ENCODE measurements around the gene MCM8.

The MCM8 gene

DNA sequence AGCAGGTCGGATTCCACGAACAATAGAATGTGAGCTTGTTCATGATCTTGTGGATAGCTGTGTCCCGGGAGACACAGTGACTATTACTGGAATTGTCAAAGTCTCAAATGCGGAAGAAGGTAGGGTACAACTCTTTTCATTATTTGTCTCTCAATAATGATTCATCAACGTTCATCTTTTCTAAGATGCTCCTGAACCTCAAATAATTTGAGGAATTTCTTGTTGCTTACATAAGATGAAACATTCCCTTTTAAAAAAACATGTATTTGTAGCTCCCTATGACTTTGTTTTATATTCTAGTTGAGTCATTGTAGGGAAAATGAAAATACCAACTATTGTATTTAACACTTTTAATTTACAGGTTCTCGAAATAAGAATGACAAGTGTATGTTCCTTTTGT, 17.0 kb downstream of the MCM8 start:
- TF ChIP-seq POLR2AphosphoS5 (IDR thresholded peaks at IDR 0.05; ENCODE audit: low read depth) (no peak), SPI1 (IDR thresholded peaks at IDR 0.05; ENCODE audit: borderline replicate concordance, low read depth) (no peak), CTCF (IDR thresholded peaks at IDR 0.05; ENCODE audit: insufficient read depth, low read length) (no peak), GABPA (IDR thresholded peaks at IDR 0.05; ENCODE audit: low read depth) (no peak)
- TF ChIP-seq, protein P1, sequence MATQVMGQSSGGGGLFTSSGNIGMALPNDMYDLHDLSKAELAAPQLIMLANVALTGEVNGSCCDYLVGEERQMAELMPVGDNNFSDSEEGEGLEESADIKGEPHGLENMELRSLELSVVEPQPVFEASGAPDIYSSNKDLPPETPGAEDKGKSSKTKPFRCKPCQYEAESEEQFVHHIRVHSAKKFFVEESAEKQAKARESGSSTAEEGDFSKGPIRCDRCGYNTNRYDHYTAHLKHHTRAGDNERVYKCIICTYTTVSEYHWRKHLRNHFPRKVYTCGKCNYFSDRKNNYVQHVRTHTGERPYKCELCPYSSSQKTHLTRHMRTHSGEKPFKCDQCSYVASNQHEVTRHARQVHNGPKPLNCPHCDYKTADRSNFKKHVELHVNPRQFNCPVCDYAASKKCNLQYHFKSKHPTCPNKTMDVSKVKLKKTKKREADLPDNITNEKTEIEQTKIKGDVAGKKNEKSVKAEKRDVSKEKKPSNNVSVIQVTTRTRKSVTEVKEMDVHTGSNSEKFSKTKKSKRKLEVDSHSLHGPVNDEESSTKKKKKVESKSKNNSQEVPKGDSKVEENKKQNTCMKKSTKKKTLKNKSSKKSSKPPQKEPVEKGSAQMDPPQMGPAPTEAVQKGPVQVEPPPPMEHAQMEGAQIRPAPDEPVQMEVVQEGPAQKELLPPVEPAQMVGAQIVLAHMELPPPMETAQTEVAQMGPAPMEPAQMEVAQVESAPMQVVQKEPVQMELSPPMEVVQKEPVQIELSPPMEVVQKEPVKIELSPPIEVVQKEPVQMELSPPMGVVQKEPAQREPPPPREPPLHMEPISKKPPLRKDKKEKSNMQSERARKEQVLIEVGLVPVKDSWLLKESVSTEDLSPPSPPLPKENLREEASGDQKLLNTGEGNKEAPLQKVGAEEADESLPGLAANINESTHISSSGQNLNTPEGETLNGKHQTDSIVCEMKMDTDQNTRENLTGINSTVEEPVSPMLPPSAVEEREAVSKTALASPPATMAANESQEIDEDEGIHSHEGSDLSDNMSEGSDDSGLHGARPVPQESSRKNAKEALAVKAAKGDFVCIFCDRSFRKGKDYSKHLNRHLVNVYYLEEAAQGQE (IDR thresholded peaks at IDR 0.05; ENCODE audit: insufficient replicate concordance, low read depth): no peak
- Histone ChIP-seq H3K27ac (replicated peaks) (no peak overlapping the region), H3K27me3 (ENCODE audit: insufficient read depth, poor library complexity, severe bottlenecking) (no peaks in the 10 kb centered on the region), H3K4me3 (replicated peaks; ENCODE audit: insufficient read depth, low read length) (no peak overlapping the region)
- DNase-seq (ENCODE audit: low read depth in 1 of 2, low spot score in 1 of 2): no peak

- DNase-seq (ENCODE audit: low read depth in 1 of 2, low spot score in 1 of 2): no peak
- TF ChIP-seq SPI1 (IDR thresholded peaks at IDR 0.05; ENCODE audit: borderline replicate concordance, low read depth) (no peak), POLR2AphosphoS5 (IDR thresholded peaks at IDR 0.05; ENCODE audit: low read depth) (no peak), CTCF (IDR thresholded peaks at IDR 0.05; ENCODE audit: insufficient read depth, low read length) (no peak), GABPA (IDR thresholded peaks at IDR 0.05; ENCODE audit: low read depth) (no peak)
- TF ChIP-seq, protein P1 (IDR thresholded peaks at IDR 0.05; ENCODE audit: insufficient replicate concordance, low read depth): no peak
- no peak overlapping the region for H3K4me3 ChIP-seq (replicated peaks; ENCODE audit: insufficient read depth, low read length)
- no peak overlapping the region for H3K27ac ChIP-seq (replicated peaks)
- H3K27me3 ChIP-seq (ENCODE audit: insufficient read depth, poor library complexity, severe bottlenecking): no peaks in the 10 kb centered on the region
Observed at GRCh38 chr20:5968462-5968861, 18.0 kb downstream of the MCM8 start.

DNA sequence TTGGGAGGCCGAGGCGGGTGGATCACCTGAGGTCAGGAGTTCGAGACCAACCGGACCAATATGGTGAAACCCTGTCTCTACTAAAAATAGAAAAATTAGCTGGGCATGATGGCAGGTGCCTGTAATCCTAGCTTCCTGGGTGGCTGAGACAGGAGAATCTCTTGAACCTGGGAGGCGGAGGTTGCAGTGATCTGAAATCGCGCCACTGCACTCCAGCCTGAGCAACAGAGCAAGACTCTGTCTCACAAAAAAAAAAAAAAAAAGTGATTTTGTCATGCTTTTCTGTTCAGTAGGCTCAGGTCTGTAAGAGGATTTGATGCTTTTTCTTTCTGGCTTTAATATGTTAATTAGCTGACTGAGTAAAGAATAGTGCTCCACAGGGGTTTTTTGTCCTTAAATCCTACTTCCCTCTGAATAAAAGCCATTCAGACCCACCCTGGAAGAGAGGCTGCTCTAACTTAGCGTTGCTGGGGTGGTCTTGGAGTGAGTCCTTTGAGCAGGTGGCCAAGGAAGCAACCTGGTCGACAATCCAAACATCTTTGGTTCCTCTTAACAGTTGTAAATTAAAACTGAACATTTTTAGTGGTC, 19.0 kb downstream of the MCM8 start:
- no peak for TF ChIP-seq CTCF (IDR thresholded peaks at IDR 0.05; ENCODE audit: insufficient read depth, low read length)
- TF ChIP-seq, protein P1 (IDR thresholded peaks at IDR 0.05; ENCODE audit: insufficient replicate concordance, low read depth): no peak
- TF ChIP-seq POLR2AphosphoS5 (IDR thresholded peaks at IDR 0.05; ENCODE audit: low read depth): no peak
- TF ChIP-seq GABPA (IDR thresholded peaks at IDR 0.05; ENCODE audit: low read depth): no peak
- no peak for TF ChIP-seq SPI1 (IDR thresholded peaks at IDR 0.05; ENCODE audit: borderline replicate concordance, low read depth)
- no peaks in the 10 kb centered on the region for H3K27me3 ChIP-seq (ENCODE audit: insufficient read depth, poor library complexity, severe bottlenecking)
- no peak overlapping the region for H3K4me3 ChIP-seq (replicated peaks; ENCODE audit: insufficient read depth, low read length)
- H3K27ac ChIP-seq (replicated peaks): no peak overlapping the region
- DNase-seq (ENCODE audit: low read depth in 1 of 2, low spot score in 1 of 2): no peak

All from HL-60 (cell line).